HG02763 (cell line): ENCODE measurements around the gene IL3.
A peak's percentile ranks its signal among the peaks of the same experiment; 100 is the strongest.

ENCODE experiments used
- ATAC-seq: cut with Tn5 transposase; IDR thresholded peaks from one replicate; pipeline ENCODE4 v1.9.1; 2021; ENCODE audit warnings: mild to moderate bottlenecking, moderate library complexity; ENCODE audit not compliant: unreplicated experiment

IL3 gene, protein sequence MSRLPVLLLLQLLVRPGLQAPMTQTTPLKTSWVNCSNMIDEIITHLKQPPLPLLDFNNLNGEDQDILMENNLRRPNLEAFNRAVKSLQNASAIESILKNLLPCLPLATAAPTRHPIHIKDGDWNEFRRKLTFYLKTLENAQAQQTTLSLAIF

DNA sequence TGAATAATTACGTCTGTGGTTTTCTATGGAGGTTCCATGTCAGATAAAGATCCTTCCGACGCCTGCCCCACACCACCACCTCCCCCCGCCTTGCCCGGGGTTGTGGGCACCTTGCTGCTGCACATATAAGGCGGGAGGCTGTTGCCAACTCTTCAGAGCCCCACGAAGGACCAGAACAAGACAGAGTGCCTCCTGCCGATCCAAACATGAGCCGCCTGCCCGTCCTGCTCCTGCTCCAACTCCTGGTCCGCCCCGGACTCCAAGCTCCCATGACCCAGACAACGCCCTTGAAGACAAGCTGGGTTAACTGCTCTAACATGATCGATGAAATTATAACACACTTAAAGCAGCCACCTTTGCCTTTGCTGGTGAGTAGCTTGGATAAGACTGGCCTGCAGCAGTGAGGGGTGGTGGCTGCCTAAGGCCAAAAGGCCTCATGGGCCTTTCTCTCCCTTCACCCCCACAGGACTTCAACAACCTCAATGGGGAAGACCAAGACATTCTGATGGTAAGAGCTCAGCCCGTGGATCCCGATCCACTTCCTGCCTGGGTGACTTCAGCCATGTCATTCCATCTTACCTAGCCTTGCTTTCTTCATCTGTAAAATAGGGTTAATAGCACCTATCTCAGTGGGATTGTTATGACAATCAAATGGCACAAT is at the start of gene IL3:
Gene IL3, plus strand, starts transcription at position 155 of the 661 bp plus-strand sequence. Its CDS starts 52 bp downstream, at position 207.
- ATAC-seq: no peak

DNA sequence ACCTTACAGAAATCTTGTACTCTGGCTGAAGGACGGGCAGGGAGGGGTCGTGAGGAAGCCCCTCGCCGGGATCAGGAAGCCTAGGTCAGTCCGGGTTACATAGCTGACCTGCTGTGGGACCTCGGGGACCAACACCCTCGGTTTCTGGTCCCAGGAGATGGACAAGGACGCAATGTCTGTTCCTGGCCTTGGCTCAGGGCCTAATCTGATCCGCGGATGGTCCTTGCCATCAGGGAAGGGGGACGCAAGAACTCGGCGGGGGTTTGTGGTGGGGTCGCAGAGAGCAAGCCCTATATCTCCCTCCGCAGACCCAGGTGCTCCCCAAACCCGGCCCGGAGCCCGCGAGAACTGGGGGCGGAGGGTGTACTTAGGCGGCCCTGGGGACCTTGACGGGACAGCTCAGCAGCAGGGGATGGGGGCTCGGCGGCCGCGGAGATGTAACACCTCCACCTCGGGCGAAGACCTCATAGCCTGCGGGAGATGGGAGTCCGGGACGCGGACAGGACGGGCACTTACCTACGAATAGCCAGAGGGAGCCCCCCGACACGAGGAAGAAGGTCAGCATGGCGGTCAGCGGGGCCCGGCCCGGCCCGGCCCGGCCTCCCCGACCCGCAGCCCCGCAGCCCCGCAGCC is 49.4 kb upstream of the IL3 start:
- ATAC-seq: no peak

DNA sequence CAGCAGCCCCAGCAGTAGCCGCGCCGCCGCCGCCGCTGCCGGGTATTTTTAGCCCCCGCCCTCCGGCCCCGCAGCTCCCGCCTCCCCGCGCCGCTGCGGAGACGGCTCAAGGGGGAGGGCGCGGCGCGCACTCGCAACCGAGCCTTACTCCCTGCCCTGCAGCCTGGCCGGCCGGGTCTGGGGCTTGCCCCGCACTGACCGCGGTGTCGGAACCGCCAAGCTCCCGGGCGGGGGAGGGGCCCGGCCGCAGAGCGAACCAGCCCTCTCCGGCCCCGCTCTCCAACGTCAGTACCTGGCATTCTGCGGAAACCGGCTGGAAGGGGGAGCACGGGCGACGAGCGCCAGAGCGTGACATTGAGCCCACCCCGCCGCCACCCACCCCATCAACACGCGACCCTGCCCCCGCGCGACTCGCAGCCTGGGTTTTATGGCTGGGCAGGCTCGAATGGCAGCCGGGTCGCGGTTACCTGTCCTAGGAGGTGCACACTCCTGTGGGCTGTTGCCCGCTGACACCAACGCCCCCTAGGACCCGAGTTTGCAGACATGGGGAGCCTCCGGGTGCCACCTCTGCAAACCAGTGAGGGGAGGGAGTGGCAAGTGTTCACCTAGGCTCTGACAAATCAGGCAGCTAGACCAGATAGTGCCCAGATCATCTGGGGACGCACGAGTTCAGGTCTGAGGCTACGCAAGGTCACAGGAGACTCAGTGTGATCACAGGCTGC is 48.7 kb upstream of the IL3 start, which contains the start of gene ACSL6:
Gene ACSL6, minus strand, starts transcription at position 37 of the 722 bp plus-strand sequence. CDS start 105 bp downstream, outside the sequence.
- ATAC-seq: no peak

DNA sequence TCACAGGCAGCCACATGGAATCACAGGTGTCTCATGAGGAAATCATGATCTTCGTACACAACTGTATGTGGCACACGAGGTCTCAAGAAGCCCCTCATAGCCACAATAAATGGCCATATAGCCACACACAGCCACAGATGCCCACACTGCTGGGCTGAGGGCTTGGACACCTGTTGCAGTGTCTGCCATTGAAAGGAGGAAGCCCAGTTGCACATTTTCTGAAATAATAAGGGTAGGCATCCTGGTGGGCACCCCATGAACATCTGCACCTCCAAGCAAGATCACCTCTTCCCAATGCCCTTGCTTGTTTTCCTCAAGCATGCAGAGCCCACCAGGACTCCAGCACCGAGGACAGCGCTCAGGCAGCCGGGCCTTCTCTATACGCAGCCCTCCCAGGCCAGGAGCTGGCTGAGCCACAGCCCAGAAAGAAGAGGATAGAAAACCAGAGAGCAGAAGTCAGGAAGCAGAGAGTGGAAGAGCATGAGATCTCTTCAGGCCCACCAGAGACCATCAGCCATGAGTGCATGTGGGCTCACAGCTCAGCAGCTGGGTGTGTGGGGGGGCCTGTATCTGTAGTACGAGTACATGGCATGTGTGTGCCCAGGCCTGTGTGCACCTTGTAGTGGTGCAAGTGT is 48.0 kb upstream of the IL3 start:
- ATAC-seq: no peak

DNA sequence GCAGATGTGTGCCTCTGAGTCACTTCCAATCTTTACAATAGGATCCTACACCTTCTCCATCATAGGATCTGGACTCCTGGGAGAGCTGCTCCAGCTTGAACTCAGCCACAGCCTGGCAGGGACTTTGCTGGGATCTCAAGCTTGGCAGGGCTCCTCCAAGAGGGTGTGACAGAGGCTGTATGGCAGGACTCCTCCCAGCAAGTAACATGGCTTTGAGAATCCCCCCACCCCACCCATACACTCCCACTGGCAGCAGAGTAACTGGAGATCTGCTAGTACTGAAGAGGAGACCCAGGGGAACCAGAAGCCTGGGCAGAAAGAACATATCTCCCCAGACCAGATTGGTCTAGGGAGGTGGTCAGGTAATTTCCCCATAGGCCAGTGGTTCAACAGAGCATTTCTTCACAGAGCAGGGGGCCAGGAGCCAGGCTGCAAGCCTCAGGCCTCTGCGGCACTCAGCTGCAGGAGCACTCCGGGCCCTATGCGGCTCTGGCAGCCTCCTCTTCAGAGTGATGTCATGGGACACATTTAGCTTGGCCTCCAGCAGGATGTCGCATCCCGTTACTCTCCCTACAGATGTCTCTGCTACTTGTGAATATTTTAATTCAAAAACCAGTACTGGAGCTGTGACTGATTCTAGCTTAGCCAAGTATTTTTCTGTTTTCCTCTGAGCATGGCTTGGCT is 47.3 kb upstream of the IL3 start:
- ATAC-seq: no peak

DNA sequence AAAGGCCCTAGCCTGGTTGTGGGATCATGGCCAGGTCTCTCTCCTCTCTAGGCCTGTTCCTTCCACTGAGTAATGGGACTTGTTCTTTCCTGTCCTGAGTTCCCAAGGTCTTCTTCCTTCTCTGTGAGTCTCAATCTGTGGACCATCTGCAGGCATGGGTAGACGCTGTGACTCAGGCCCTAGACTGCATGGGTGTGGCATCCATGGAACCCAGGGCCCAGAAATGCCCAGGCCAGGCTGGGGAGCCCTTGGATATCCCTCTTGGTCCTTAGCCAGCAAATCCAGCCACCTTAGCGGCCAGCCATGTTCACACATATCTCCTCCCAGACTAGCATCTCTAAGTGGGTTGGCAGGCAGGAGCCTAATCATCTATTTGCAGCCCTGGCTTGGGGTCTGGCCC is 46.7 kb upstream of the IL3 start:
- no peak for ATAC-seq

DNA sequence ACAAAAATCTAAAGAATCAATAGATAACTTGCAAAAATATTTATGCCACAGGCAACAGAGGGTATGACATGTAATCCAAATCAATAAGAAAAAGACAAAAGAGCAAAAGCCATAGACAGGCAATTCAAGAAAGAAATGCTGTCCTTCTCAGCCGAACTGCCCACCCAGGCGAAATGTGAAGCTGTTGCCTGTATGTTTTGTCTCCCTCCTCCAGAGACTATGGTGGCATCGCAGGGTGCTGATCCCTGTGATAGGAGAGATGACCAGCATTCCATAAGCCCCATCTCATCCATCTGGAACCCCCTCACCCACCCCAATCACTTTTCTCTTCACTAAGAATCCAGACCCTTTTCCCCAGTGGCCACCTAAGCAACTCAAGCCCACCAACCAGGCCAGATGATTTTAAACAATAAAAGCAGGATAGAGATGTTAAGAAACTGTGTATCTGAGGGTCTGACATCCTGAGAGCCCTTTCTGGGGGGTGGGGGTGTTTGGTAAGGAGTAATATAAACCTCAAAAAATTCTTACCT is 43.7 kb upstream of the IL3 start:
- ATAC-seq: no peak

DNA sequence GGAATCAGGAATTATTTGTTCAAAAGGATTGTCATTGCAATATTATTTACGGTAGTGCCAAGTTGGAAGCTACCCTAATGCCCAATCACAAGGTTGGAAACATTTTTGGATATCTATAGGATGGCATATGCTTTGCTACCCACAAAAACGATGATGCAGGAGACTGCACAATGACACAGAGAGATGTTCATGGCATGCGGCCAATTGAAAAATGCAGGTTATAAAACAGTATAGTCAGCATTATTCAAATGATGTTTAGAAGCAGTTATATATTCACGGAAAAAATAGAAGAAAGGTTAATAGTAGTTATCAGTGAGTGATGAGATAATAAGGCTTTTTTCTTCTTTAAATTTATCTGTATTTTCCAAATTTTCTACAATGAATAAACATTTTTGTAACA is 43.1 kb upstream of the IL3 start:
- ATAC-seq: no peak

DNA sequence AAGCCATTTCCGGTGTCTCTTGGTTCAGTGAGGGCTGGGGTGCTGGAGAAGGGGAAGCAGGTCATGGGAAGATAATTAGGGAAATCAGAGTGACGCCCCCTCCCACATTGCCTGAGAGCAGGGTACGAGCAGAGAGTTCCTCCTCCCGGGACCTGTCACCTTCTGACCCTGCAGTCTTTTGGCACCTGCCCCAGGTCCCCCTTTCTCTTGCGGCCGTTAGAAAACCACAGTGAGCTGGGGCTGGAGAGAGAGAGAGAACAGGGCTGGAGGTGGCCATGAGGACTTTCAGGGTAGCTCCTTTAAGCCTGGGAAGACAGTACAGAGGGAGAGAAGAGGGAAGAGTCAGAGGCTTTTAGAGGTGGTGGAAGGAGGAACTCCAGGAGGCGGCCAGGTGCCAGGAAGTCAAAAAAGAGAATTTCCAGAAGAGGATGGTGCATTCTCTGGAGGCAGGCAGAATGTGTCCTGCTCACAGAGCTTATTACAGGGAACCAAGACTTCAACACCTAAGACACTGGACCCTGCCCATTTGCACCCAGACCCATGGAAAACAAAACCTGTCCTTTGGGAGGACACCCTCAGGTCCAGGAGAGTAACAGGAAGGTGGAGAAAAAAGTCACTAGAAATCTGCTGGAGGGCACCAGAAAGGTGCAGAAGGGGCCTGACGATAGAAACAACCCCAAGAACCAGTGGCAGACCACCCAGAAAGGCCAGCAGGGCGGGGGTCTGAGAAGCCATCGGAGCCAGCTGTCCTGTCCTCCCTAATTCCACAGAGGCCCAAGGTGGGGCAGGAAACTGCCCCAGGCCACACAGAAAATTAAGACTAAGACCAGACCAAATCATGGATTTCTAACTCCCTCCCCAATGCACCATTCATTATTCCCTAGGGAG is 42.5 kb upstream of the IL3 start:
- no peak for ATAC-seq

DNA sequence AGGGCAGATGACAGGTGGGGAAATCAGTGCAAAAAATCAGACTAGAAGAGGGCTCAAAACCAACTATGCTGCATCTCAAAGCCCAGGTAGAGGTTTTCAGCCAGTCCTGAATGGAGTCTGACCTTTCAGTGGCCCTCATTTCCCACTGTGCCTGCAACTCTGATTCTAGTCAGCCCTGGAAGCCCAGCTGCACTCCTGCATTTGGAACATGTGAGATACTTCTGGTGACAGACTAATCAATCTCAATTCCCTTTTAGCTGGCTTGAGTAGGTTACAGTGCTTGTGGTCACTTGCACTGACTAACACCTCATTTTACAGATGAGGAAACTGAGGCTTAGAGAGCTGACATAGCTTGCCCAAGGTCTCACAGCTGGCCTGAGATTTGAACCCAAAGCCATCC is 41.1 kb upstream of the IL3 start:
- no peak for ATAC-seq

DNA sequence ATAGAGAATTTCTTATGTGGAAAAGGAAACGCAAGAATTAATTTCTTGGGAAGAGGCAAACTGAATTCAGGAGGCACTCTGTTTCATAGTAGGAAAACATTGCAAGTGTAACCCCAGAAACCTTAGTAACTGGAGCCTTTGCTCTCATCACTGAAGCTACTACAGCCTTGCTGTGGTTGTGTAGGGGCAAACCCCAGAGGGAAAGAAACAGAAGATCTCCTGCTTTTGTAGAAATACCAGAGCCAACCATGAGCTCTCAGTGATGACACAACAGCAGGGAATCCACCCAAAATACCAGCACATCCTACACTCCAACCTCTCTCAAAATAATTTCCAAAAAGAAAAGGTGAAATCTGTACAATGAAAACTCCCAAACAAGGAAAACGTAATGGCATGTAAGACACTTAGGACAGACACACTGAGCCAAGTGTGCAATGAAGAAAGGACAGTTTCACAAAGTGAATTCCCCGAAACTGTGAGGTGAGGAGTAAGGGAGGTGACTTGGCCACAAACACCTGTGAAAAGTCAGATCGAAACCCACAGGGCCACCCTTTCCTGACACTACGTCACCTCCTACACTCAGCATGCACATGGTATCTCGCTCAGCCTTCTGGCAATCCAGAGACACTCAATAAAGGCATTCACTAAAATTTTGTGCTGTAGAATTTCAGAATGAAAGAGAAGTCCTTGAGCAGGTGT is 40.4 kb upstream of the IL3 start:
- peak; percentile 94 for ATAC-seq

DNA sequence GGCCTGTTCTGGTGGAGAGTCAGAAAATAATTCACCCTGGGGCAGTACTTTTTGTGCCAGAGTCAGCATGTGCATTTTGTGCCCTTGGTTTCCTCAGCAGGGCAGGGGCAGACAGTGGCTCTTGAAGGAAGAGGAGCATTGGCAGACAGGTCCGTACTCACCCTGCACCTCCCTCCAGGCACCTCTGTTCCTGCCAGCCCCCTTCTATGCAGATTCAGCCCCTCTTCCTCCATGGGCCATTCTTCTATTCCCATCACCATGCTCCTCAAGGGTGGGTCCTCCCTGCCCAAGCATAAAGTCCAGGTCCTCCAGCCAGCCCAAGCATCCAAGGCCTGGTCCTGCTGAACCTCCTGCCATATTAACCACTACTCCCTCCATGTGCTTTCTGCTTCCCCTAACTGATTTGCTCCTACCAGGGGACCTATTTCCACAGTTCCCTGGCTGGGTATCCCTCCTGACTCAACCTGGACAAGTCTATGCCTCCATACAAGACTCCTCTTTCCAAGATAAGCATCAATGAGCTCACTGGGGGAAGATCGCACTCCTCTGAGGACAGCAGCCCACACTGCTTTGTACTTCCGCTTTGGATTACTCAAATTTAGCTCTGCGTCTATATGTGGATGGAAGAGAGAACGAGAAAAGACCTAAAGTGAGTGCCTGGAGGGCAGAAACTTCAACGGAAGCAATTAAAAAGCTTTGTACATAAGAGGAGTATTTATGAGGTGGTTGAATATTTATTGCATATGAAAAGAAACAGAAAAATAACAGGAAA is 39.7 kb upstream of the IL3 start:
- peak; percentile 12 for ATAC-seq

DNA sequence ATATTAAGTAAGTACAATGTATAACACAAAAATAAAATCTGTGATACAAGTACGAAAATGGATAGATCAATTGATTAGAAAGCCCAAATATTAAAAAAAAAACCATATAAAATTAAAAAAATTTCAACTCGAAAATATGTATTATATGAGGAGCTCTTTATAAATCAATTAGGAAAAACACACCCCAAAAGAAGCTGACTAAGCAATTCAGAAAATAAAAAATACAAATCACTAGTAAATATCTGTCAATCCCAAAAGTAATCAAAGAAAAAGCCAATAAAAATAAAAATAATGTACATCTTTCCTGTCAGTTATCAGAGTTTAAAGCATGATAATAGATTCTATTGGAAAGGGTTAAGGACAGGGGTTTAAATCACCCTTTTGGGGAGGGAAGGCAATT is 38.8 kb upstream of the IL3 start:
- ATAC-seq: no peak

DNA sequence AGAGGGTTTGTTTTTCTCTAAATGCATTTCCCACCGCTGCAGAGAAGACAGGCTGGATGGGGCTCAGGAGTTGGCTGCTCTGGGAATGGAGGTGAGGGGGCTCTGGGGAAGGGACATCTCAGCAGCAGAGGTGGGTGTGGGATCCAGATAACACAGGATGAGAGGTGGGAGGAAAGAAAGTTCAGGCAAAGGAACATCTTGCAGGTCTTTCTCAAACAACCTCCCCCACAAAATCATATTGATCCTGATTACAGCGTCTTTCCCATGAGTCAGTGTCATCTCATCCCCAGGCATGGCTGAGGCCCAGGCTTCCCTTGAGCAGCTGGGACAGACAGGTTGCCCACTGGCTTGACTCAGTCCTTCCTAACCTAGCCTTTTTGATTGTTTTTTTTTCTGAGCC is 37.7 kb upstream of the IL3 start:
- ATAC-seq: no peak

DNA sequence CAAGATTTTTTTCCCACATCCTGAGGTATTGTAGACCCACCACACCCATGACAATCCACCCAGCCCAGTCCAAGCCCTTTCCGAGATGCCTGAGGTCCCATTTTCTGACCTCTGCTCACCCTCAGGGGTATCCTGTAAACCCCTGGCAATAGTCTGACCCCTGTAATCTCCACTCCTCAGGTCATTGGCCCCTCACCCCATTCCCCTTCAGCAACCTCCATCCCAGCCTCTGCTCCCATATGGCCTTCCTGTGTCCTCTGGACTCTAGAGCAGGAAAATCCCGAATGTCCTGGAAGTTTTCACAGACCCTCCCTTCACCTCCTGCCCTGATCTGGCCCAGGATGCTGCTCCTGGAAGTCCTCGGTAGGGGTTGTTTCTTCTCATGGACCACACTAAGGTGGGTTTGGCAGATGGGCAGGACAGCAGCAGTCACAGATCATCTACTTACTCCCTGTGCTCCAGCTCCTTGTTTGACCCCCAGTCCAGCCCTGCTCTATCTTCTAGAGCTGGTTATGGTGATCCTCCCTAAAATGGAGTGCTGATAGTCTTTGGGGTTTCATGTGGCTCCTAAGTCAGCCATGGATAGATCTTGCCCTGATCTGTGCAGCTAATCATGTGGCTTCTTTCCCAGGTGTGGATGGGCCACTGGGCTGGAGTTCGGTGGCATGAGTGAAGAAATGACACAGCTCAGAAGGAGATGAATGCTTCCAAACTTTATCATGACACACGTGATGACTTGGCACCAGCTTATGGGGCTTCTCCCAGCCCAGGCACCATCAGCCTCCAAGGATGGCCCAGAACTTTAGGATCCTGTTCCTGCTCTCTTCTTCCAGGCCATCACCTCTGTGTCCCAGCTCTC is 37.0 kb upstream of the IL3 start:
- ATAC-seq: no peak

DNA sequence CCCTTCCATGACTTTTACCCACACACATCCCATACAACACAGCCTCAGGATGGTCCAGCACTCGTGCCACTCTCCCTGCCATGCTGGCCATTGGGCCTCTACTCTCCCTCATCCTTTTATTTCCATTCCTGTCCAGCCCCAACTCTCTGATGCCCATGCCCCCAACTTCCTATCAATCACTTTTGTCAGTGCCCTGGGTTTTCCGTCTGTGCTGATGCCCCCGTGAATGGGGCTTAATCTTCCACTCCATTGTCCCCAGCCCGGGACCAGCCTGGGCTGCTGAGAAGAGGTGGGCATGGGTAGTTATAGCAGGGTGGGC is 36.4 kb upstream of the IL3 start:
- no peak for ATAC-seq

DNA sequence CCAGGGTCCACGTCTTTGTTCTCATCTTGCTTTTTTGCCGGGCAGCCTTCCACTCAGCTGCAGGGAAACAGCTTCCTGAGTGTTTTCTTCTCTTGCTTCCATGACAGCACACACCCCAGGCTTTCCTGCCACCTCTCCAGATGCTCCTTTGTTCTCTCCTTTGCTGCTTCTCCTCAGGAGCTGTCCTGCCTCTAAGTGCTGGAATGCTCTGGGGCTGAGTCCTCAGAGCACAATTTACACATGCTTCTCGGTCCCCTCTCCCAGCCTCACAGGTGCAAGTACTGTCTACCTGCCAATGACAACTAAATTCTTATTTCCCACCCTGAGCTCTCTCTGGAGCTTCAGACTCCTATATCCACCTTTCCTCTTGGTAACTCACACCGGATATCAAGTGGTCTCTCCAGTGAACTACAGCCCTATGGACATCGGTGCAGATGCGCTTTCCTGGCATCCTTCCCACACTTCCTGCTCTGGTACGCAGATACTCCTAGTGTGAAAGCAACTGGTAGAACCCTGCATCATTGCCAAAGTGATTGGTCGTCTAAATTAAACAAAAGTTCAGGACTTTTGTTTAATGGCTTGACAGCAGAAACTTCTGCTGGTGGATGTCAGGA is 35.6 kb upstream of the IL3 start:
- no peak for ATAC-seq
